GF-D8 (cell line): ENCODE measurements around the gene CLEC2D.
"Not testable (repeated sequence)": the region's sequence is repeated elsewhere in the genome, so short reads cannot be mapped to it uniquely, and the experiment has no call there.

Source experiments
- DNase-seq: peaks from one replicate; lab custom pipeline; 2025; lab: John Stamatoyannopoulos, UW

Gene CLEC2D

DNA sequence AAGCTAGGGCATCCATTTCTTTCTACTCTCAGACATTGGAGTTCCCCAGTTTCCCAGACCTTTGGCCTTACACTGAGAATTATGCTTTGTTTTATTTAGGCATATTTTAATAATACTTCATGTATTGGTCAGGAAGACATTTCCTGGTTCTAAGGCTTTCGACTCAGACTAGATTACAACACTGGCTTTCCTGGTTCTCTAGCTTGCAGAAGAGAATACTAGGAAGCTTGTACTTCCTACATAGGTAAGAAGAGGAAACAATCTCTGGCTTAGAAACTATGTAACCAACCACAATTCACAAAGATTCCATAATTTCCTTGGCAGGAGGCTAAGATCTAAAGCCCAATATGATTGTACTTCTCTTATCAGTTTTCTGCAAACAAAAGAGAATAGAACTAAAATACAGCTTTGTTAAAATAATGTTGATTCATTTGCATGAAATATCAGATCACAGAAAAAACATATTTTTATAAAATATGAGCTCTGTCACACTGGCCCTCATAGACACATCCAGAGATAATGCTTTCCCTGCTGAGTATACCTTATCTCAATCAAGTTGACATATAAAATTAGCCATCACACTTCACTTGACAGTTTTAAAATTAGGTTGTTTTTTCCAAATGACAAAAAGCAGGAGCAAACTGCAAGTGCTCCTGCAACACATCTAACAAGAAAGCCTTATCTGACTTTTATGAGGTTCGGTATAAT lies 30.5 kb downstream of the CLEC2D start:
- no peak for DNase-seq

GRCh38 chr12:9700606-9700956 lies 31.1 kb downstream of the CLEC2D start:
- DNase-seq, result no peak

GRCh38 chr12:9701380-9702154 lies 32.1 kb downstream of the CLEC2D start:
- DNase-seq, result no peak

DNA sequence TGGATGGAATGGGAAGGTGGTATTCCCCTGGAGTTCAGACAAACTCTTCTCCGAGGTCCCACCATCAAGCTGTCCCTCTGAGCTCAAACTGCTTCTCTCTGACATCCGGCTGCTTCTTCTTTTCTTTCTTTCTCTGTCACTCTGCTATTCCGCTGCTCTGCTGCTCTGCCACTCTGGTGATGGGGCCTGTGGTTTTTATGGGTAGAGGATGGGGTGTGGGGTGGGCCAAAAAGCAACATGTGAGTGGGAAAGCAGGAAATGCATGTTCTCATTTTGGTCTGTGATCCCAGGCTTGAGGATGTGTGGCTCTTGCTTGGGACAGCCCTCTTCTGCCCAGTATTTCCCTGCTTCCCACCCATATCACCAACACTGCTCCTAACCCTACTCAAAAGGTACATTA lies 32.7 kb downstream of the CLEC2D start:
- no peak for DNase-seq

- DNase-seq, result not testable (repeated sequence)
Observed at GRCh38 chr12:9704561-9704960, 35.0 kb downstream of the CLEC2D start.

DNA sequence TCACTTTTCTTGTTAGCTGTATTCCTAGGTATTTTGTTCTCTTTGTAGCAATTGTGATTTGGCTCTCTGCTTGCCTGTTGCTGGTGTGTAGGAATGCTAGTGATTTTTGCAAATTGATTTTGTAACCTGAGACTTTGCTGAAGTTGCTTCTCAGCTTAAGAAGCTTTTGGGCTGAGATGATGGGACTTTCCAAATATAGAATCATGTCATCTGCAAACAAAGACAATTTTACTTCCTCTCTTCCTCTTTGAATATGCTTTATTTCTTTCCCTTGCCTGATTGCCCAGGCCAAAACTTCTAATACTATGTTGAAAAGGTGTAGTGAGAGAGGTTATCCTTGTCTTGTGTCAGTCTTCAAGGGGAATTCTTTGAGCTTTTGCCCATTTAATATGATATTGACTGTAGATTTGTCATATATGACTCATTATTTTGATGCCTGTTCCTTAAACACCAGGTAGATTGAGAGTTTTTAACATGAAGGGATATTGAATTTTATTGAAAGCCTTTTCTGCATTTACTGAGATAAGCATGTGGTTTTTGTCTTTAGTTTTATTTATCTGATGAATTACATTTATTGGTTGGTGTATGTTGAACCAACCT lies 36.7 kb downstream of the CLEC2D start:
- DNase-seq, result no peak

DNA sequence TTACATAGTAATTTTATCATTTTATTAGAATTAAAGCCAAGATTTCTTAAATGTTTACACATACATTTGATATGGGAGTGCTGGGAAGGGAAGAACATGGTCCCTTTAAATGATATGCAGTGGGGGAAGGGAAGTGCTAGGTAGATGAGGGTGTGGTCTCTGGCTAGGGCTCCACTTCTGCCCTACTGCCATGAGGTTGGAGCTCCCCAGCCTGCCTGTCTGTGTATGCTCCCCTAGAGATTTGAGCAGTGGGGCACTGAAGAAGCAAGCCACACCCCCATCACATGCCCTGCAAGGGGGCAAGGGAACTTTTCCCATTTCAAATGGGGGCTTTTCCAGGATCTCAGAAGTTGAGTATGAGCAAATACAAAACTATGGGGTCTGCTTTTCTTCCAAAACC lies 37.8 kb downstream of the CLEC2D start:
- no peak for DNase-seq

DNA sequence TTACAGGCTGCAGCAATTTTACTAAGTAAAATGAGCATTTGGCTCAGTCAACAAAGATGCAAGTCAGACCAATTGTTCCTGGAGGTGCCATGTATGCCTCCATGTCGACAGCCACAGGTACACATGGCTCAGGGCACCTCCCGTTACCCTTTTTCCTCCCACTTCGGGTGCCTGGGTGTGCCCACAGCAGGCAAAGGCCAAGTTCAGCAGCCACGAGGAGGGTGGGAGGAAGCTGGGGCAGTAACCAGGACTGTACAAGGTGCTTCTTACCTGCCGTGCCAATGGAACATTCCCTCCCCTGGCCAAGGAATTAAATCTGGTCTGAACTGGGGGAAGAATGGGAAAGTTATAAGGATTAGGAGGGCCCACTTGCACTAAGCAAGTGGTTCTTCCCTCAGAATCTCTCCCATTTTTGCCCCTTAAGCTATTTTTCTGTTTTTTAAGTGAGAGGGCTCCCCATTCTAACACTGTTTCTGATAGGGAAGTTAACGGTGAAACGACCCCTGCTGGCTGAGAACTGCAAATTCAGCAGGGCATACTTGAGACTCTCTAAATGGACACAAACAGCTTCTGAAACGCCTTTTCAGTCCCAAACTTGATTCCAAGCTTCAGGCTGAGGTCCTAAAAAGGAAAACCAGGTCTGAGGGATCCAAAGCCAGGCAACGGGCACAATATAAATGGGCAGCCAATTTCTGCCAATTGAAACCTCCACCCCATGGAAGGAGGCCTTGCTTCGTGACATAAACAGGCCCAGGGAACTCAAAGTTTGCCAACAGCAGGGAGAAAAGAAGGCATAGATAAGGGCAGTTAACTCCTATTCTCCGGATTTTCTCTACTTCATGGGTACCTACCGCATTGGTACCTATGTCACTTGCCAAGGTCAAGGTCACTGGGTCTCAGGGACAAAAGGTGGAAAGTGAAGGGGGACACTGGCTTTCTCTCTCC lies 38.6 kb downstream of the CLEC2D start:
- no peak for DNase-seq

GRCh38 chr12:9708853-9709252 lies 39.3 kb downstream of the CLEC2D start:
- DNase-seq, result no peak

GRCh38 chr12:9710584-9711375 lies 41.3 kb downstream of the CLEC2D start:
- no peak for DNase-seq

DNA sequence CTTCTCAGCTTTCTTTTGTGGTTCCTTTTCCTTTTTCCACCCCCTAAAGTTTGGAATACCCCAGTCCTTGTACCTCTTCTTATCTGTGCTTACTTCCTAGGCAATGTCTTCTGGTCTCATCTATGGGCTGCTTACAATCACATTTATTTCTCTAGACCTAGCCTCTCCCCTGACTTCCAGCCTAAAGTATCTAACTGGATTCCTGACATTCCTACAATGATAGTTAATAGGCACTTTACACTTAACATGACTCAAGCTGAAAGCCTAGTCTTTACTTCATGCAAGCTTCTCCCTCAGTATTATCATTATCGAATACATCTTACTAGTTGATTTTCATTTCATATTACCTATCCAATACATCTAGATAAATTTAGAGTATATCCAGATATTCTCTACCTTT lies 42.2 kb downstream of the CLEC2D start:
- no peak for DNase-seq

- DNase-seq, result not testable (repeated sequence)
Observed at GRCh38 chr12:9713032-9713558, 43.6 kb downstream of the CLEC2D start.

- DNase-seq, result no peak
Observed at GRCh38 chr12:9717070-9717925, 47.8 kb downstream of the CLEC2D start.

DNA sequence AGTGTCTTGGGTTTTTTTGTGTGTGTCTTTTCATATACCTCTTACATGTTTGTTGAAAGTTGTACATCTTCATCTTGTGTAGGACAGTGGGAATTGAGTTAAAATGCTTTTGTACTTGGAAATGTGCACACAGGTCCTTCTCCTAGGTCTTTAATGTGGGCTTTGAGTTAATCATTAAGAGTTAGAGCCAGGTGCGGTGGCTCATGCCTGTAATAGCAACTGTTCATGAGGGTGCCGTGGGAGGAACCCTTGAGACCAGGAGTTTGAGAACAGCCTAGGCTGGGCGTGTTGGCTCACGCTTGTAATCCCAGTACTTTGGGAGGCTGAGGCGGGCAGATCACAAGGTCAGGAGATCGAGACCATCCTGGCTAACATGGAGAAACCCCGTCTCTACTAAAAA lies 49.5 kb downstream of the CLEC2D start:
- DNase-seq, result no peak

DNA sequence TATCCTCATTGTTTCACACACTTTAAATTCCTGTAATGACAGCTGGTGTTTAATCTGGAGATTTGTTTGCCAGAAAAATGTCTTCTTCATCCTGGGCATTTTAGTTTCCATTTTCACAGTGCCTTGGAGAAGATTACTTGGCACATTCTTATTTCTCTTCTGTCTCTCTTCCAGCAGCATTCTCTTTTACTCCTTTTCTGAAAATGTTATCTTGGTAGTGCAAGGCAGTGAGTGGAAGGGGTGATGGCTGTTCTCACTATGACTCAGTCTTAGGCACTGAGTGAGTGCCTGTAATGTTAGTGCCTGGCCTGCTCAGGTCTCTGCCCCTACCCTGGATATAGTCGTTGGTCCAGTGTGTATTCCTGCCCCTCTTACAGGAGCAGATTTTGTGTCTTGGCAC lies 50.3 kb downstream of the CLEC2D start:
- no peak for DNase-seq

- DNase-seq, result no peak
Observed at GRCh38 chr12:9721394-9722092, 52.0 kb downstream of the CLEC2D start.

DNA sequence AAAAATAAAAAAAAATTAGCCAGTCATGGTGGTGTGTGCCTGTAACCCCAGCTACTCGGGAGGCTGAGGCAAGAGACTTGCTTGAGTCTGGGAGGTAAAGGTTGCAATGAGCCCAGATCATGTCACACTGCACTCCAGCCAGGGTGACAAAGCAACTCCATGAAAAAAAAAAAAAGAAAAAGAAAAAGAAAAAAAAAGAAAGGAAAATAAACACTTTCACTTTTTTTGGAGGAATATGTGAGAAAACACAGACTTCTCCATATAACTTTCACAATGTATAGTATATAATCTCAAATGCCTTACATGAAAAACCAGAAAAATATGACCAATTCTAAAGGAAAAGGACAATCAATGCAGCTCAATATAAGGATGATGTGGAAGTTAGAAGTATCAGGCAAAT lies 54.5 kb downstream of the CLEC2D start:
- no peak for DNase-seq

GRCh38 chr12:9725213-9725870 lies 55.8 kb downstream of the CLEC2D start:
- DNase-seq, result no peak

GRCh38 chr12:9727813-9728212 lies 58.3 kb downstream of the CLEC2D start:
- no peak for DNase-seq
